Measurements from ENCODE around the gene KIAA1217. TPM values are rescaled to one million over a fixed set of nuclear protein-coding genes. Genes with fewer than 3 reads are reported as not detected.

The KIAA1217 gene
- total RNA-seq, 1 experiment from 2014 or later: 76.2 TPM

DNA sequence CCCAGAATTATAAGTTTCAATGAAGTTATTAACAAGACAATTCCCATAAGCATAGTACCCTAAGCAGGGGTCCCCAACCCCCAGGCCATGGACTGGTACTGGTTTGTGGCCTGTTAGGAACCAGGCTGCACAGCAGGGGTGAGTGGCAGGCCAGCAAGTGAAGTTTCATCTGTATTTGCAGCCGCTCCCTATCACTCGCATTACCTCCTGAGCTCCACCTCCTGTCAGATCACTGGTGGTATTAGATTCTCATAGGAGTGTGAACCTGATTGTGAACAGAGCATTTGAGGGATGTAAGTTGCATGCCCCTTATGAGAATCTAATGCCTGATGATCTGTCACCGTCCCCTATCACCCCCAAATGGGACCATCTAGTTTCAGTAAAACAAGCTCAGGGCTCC lies 36.0 kb upstream of the KIAA1217 start:
- no peak for DNase-seq (ENCODE audit: low spot score)
- no peaks in the 10 kb centered on the region for H3K27me3 ChIP-seq (replicated peaks; ENCODE audit: insufficient read depth, low read depth, low read length, poor library complexity)
- CTCF ChIA-PET: no interaction called here
- no TSS peak for BruUV-seq (replicated peaks)
- intact Hi-C loops (cut with micrococcal nuclease; ENCODE audit: unreplicated experiment): no loop called here
- no peak overlapping the region for H3K4me3 ChIP-seq (ENCODE audit: low read depth, low read length, poor library complexity, severe bottlenecking)
- no peaks in the 10 kb centered on the region for H3K36me3 ChIP-seq (ENCODE audit: insufficient read depth, low read length, poor library complexity, severe bottlenecking)
- POLR2A ChIA-PET (ENCODE audit: low non-redundant PET): no interaction called here
- H3K9me3 ChIP-seq (ENCODE audit: low read depth, low read length, poor library complexity, severe bottlenecking): no peaks in the 10 kb centered on the region
- no peaks in the 10 kb centered on the region for H3K4me1 ChIP-seq (ENCODE audit: insufficient read depth, low read length, poor library complexity, severe bottlenecking)
- H3K27ac ChIP-seq (ENCODE audit: low read depth, low read length, poor library complexity, severe bottlenecking): no peak overlapping the region
- TF ChIP-seq EZH2 (IDR thresholded peaks at IDR 0.05; ENCODE audit: borderline replicate concordance, low read depth, low read length, poor library complexity, severe bottlenecking): no peak
- TF ChIP-seq, protein P1, sequence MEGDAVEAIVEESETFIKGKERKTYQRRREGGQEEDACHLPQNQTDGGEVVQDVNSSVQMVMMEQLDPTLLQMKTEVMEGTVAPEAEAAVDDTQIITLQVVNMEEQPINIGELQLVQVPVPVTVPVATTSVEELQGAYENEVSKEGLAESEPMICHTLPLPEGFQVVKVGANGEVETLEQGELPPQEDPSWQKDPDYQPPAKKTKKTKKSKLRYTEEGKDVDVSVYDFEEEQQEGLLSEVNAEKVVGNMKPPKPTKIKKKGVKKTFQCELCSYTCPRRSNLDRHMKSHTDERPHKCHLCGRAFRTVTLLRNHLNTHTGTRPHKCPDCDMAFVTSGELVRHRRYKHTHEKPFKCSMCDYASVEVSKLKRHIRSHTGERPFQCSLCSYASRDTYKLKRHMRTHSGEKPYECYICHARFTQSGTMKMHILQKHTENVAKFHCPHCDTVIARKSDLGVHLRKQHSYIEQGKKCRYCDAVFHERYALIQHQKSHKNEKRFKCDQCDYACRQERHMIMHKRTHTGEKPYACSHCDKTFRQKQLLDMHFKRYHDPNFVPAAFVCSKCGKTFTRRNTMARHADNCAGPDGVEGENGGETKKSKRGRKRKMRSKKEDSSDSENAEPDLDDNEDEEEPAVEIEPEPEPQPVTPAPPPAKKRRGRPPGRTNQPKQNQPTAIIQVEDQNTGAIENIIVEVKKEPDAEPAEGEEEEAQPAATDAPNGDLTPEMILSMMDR (conservative IDR thresholded peaks at IDR 0.05; ENCODE audit: low read depth, low read length): no peak

DNA sequence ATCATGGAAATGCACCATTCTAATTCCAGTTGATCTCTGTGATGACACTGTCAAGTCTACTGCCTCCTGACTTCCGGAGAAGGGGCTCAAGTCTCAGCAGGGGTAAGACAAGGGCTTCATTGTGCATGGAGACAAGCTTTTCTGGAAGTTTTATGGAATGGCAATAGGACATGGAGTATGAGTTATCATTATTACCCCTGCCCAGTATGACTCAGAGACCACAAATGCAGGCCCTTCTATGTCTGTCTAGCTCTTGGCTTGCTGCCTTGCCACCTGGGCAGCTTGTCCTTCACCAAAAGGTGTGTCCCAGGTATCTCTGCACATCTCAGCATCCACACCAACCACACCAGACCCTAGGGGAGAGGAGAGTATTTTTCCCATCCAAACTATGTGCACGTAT lies 34.9 kb upstream of the KIAA1217 start:
- no peak for DNase-seq (ENCODE audit: low spot score)
- Histone ChIP-seq H3K9me3 (ENCODE audit: low read depth, low read length, poor library complexity, severe bottlenecking) (no peaks in the 10 kb centered on the region), H3K27ac (ENCODE audit: low read depth, low read length, poor library complexity, severe bottlenecking) (no peak overlapping the region), H3K4me1 (ENCODE audit: insufficient read depth, low read length, poor library complexity, severe bottlenecking) (no peaks in the 10 kb centered on the region), H3K4me3 (ENCODE audit: low read depth, low read length, poor library complexity, severe bottlenecking) (no peak overlapping the region), H3K27me3 (replicated peaks; ENCODE audit: insufficient read depth, low read depth, low read length, poor library complexity) (no peaks in the 10 kb centered on the region), H3K36me3 (ENCODE audit: insufficient read depth, low read length, poor library complexity, severe bottlenecking) (no peaks in the 10 kb centered on the region)
- no TSS peak for BruUV-seq (replicated peaks)
- ChIA-PET CTCF (no interaction called here), POLR2A (ENCODE audit: low non-redundant PET) (no interaction called here)
- TF ChIP-seq EZH2 (IDR thresholded peaks at IDR 0.05; ENCODE audit: borderline replicate concordance, low read depth, low read length, poor library complexity, severe bottlenecking): no peak
- TF ChIP-seq, protein P1 (conservative IDR thresholded peaks at IDR 0.05; ENCODE audit: low read depth, low read length): no peak
- intact Hi-C loops (cut with micrococcal nuclease; ENCODE audit: unreplicated experiment): no loop called here

GRCh38 chr10:24176658-24177057 lies 32.3 kb upstream of the KIAA1217 start:
- Histone ChIP-seq H3K36me3 (ENCODE audit: insufficient read depth, low read length, poor library complexity, severe bottlenecking) (no peaks in the 10 kb centered on the region), H3K27me3 (replicated peaks; ENCODE audit: insufficient read depth, low read depth, low read length, poor library complexity) (no peaks in the 10 kb centered on the region), H3K9me3 (ENCODE audit: low read depth, low read length, poor library complexity, severe bottlenecking) (no peaks in the 10 kb centered on the region), H3K27ac (ENCODE audit: low read depth, low read length, poor library complexity, severe bottlenecking) (no peak overlapping the region), H3K4me1 (ENCODE audit: insufficient read depth, low read length, poor library complexity, severe bottlenecking) (no peaks in the 10 kb centered on the region), H3K4me3 (ENCODE audit: low read depth, low read length, poor library complexity, severe bottlenecking) (no peak overlapping the region)
- CTCF ChIA-PET: no interaction called here
- no TSS peak for BruUV-seq (replicated peaks)
- DNase-seq (ENCODE audit: low spot score): no peak
- TF ChIP-seq, protein P1 (conservative IDR thresholded peaks at IDR 0.05; ENCODE audit: low read depth, low read length): no peak
- TF ChIP-seq EZH2 (IDR thresholded peaks at IDR 0.05; ENCODE audit: borderline replicate concordance, low read depth, low read length, poor library complexity, severe bottlenecking): no peak
- POLR2A ChIA-PET (ENCODE audit: low non-redundant PET): no interaction called here
- intact Hi-C loops (cut with micrococcal nuclease; ENCODE audit: unreplicated experiment): no loop called here
